ENCODE results near the gene PSORS1C2. TPM values are rescaled to one million over a fixed set of nuclear protein-coding genes. Genes with fewer than 3 reads are reported as not detected.

PSORS1C2 gene
- total RNA-seq, 1 donor from 2014 or later: not detected

- no peak for DNase-seq (ENCODE audit: low spot score in 2 of 2, unreplicated experiment in 2 of 2)
- H3K27me3 Mint-ChIP-seq (ENCODE audit: low read depth): peaks cover 11% of the 10 kb centered on the region
- no peaks in the 10 kb centered on the region for H3K9me3 Mint-ChIP-seq
- H3K4me3 Mint-ChIP-seq: no peak overlapping the region
- TF ChIP-seq CTCF (IDR thresholded peaks at IDR 0.05; ENCODE audit: unreplicated experiment): no peak
- peak overlapping the region; percentile 47 for H3K27ac Mint-ChIP-seq
- no peaks in the 10 kb centered on the region for H3K36me3 Mint-ChIP-seq
- H3K4me1 Mint-ChIP-seq: peaks cover 25% of the 10 kb centered on the region
These were observed 17.6 kb downstream of the PSORS1C2 start for GRCh38 chr6:31121131-31121790.

GRCh38 chr6:31120151-31120915, 18.5 kb downstream of the PSORS1C2 start, which contains the start of gene CDSN:
Gene CDSN (minus strand): TSS chr6:31120446. CDS start chr6:31120419, 27 bp downstream.
- Mint-ChIP-seq H3K4me1 (peaks cover 27% of the 10 kb centered on the region), H3K27me3 (ENCODE audit: low read depth) (peaks cover 20% of the 10 kb centered on the region), H3K36me3 (no peaks in the 10 kb centered on the region), H3K9me3 (no peaks in the 10 kb centered on the region), H3K27ac (no peak within 1 kb of the TSS), H3K4me3 (no peak within 1 kb of the TSS)
- no peak for DNase-seq (ENCODE audit: low spot score in 2 of 2, unreplicated experiment in 2 of 2)
- TF ChIP-seq CTCF (IDR thresholded peaks at IDR 0.05; ENCODE audit: unreplicated experiment): no peak

- Mint-ChIP-seq H3K27ac (no peak overlapping the region), H3K4me1 (peaks cover 25% of the 10 kb centered on the region), H3K9me3 (no peaks in the 10 kb centered on the region), H3K4me3 (no peak overlapping the region), H3K36me3 (no peaks in the 10 kb centered on the region), H3K27me3 (ENCODE audit: low read depth) (peaks cover 25% of the 10 kb centered on the region)
- DNase-seq (ENCODE audit: low spot score in 2 of 2, unreplicated experiment in 2 of 2): no peak
- no peak for TF ChIP-seq CTCF (IDR thresholded peaks at IDR 0.05; ENCODE audit: unreplicated experiment)
These were observed 20.7 kb downstream of the PSORS1C2 start for GRCh38 chr6:31118178-31118577.

- DNase-seq (ENCODE audit: low spot score in 2 of 2, unreplicated experiment in 2 of 2): no peak
- H3K4me3 Mint-ChIP-seq: no peak overlapping the region
- H3K27ac Mint-ChIP-seq: no peak overlapping the region
- peaks cover 18% of the 10 kb centered on the region for H3K4me1 Mint-ChIP-seq
- no peak for TF ChIP-seq CTCF (IDR thresholded peaks at IDR 0.05; ENCODE audit: unreplicated experiment)
- H3K27me3 Mint-ChIP-seq (ENCODE audit: low read depth): peaks cover 31% of the 10 kb centered on the region
- H3K36me3 Mint-ChIP-seq: no peaks in the 10 kb centered on the region
- H3K9me3 Mint-ChIP-seq: no peaks in the 10 kb centered on the region
These were observed 22.0 kb downstream of the PSORS1C2 start for GRCh38 chr6:31116661-31117385.

- no peaks in the 10 kb centered on the region for H3K9me3 Mint-ChIP-seq
- DNase-seq (ENCODE audit: low spot score in 2 of 2, unreplicated experiment in 2 of 2): no peak
- no peak overlapping the region for H3K4me3 Mint-ChIP-seq
- no peak for TF ChIP-seq CTCF (IDR thresholded peaks at IDR 0.05; ENCODE audit: unreplicated experiment)
- no peak overlapping the region for H3K27ac Mint-ChIP-seq
- peaks cover 16% of the 10 kb centered on the region for H3K4me1 Mint-ChIP-seq
- H3K36me3 Mint-ChIP-seq: no peaks in the 10 kb centered on the region
- peaks cover 33% of the 10 kb centered on the region for H3K27me3 Mint-ChIP-seq (ENCODE audit: low read depth)
These were observed 22.8 kb downstream of the PSORS1C2 start for GRCh38 chr6:31115941-31116560.

Data from mesothelial cell of epicardium (in vitro differentiated cells).